GM12865 (cell line): Measurements from ENCODE around the gene RGS14.
"Not testable (repeated sequence)": the region's sequence is repeated elsewhere in the genome, so short reads cannot be mapped to it uniquely, and the experiment has no call there.

Experiments
- DNase-seq: peaks from one replicate; pipeline ENCODE4 v3.0.0; 2010; ENCODE audit warnings: low read depth
- H3K4me3 ChIP-seq: 2 replicates; pipeline ENCODE4 v1.5.1; 2011; ENCODE audit warnings: mild to moderate bottlenecking, low read depth, low read length, control low read depth
- TF ChIP-seq, protein P1 (sequence below): IDR thresholded peaks from 2 replicates; pipeline ENCODE4 v1.5.1; 2011; ENCODE audit warnings: low read length, control low read depth, low read depth, inconsistent platforms; ENCODE audit not compliant: insufficient read depth; ENCODE audit errors: missing control alignments

The RGS14 gene

DNA sequence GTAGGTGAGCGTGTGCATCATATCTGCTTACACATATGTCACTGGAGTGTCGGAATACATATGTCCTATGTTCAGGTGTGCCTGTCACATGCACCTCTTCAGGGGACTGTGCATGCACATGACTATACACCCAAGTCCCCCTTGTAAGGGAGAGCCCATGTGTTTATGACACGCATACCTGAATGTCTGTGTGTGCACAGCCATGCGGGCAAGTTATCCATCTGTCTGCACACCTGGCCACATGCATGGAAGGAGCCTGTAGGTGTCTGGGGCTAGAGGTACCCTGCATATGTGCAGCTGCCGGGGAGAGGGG is 622 bp upstream of the RGS14 start:
- DNase-seq: no peak
- H3K4me3 ChIP-seq: no peak overlapping the region
- TF ChIP-seq, protein P1, sequence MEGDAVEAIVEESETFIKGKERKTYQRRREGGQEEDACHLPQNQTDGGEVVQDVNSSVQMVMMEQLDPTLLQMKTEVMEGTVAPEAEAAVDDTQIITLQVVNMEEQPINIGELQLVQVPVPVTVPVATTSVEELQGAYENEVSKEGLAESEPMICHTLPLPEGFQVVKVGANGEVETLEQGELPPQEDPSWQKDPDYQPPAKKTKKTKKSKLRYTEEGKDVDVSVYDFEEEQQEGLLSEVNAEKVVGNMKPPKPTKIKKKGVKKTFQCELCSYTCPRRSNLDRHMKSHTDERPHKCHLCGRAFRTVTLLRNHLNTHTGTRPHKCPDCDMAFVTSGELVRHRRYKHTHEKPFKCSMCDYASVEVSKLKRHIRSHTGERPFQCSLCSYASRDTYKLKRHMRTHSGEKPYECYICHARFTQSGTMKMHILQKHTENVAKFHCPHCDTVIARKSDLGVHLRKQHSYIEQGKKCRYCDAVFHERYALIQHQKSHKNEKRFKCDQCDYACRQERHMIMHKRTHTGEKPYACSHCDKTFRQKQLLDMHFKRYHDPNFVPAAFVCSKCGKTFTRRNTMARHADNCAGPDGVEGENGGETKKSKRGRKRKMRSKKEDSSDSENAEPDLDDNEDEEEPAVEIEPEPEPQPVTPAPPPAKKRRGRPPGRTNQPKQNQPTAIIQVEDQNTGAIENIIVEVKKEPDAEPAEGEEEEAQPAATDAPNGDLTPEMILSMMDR: no peak

DNA sequence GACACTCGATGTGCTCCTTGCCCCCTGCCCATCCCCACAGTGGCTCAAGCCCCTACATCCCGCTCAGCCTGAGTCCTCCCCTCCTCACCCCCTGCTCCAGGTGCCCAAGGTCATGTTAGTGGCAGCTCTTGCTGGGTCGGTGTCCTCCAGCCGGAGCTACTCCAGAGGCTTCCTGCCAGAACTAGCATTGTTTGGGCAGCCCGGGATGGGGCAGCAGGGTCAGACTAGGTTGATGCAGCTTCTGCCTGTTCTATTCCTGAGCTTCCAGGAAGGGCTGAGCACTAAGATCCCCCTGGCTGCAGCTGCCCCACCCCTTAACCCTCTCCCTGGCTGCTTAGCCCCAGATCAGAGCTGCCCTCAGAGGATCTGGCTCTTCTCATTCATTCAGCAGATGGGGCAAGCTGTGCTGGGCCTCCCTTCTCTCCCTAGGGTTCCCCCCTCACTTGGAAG is 671 bp downstream of the RGS14 start:
- peak overlapping the region; percentile 69 for H3K4me3 ChIP-seq
- TF ChIP-seq, protein P1: no peak

DNA sequence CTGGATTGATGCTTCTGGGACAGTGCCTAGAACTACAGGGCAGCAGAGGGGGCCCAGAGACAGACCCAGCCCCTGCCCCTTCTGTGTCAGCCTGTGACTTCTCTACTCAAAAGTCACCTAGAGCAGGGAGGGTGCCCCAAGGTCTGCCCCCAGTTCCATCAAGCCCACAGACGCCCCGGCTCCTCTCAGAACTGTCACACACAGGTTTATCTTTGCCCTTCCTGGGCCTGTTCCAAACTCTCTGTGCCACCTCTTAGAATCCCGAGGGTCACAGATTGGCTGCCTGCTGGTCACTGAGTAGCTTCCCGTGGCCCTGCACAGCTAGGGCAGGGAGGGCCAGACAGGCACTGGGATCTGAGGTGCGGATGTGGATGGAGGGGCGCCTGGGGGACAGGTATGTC is 1.7 kb downstream of the RGS14 start:
- DNase-seq: no peak
- H3K4me3 ChIP-seq: peak overlapping the region; percentile 69
- TF ChIP-seq, protein P1: no peak

More for the DNA sequence above, 671 bp downstream of the RGS14 start:
- DNase-seq: no peak

DNA sequence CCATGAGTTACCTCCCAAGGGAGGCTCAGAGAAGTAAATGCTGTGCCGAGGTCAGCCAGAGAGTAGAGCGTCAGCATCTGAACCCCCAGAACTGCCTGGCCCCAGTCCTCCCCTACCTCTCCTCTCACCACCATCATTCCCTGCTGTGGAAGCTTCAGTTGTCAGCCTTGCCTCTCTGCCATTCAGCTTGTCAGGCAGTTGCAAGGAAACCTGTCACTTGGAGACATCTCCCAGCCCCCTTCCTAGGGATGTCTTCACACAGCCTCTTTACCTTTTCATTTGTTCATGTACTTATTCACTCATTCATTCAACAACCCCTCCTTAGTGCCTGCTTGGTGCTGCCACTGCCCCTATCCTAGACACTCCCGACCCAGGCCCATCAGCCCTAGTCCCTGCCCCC is 2.1 kb downstream of the RGS14 start:
- no peak for DNase-seq
- TF ChIP-seq, protein P1: no peak
- no peak overlapping the region; the same call in 1 of the 2 replicates for H3K4me3 ChIP-seq

DNA sequence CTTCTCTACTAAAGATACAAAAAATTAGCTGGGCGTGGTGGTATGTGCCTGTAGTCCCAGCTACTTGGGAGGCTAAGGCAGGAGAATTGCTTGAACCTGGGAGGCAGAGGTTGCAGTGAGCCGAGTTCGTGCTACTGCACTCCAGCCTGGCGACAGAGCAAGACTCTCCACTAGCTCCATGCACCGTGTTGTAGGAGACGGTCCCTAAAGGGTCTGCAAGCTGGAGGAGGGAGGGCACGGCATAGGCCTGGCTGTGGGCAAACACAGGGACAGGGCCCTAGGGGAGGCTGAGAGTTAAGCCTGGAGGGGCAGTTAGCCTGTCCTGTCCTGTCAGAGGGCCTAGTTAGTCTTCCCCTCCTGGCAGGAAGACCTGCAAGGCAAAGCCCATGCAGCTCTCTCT is 3.0 kb downstream of the RGS14 start:
- DNase-seq, H3K4me3 ChIP-seq: not testable (repeated sequence)

DNA sequence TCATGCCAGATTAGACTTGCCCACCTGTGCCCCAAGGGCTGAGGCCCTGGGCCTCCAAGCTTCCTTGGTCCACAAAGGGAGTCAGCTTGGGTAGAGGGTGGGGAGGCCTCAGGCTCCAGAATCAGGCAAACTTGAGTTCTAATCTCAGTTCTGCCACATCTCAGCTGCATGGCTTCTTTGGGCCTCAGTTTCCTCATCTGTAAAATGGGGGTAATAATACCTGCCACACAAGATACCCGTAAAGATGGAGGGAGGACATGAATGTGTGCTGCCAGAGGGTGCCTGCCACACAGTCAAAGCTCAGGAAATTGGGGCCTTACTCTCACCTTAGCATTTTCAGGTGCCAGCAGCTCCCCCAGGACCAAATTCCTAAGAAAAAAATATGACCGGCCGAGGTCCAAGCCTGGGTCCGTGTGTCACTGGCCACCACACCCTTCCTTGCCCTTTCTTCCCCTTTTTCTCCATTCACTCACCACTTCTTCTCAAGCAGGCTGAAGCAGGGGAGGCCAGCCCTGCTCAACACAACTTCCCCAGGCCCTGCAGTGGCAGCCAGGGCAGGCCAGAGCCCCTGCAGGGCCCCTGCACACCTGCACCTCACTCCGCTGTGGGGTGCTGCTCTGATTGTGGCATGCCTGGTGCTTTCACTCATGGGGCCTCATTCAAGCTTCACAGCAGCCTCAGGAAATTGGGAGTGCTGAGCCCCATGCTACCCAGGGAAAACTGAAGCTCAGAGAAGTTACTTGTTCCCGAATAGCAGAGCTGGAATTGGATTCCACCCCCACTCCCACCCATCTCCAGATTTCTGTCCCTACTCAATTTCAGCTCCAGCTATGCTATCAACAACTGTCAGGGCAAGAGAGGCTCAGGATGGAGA is 3.9 kb downstream of the RGS14 start:
- TF ChIP-seq, protein P1: no peak
- DNase-seq: peak; percentile 52
- H3K4me3 ChIP-seq: peak overlapping the region; percentile 10

DNA sequence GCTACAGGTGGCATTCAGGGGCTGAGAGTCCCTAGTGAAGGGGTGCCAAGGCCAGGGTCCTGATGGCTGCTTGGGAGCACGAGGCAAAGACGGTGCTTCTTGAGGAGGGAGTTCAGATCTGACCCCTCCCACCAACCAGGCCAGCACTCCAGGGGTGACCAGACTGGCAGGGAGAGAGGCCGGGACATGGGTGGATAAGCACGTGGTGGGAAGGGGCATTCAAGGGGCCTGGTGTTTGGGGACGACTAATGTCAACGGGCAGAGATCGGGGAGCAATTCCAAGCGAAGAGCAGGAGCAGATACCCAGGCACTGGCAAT is 4.5 kb downstream of the RGS14 start:
- H3K4me3 ChIP-seq: peak overlapping the region; percentile 10
- DNase-seq: no peak
- TF ChIP-seq, protein P1: no peak
